Activated T-helper 2 cell treated with anti-CD3 and anti-CD28 coated beads, Interferon-gamma antibody, Interleukin-2, Interleukin-4, amounts not matched to agents 10 μg/mL and 5 μg/mL and 100 μg/mL, durations not matched to agents 14 hours and 24 hours and 36 hours (primary cell): ENCODE data around the gene VSTM2L. TPM values are rescaled to one million over a fixed set of nuclear protein-coding genes. Genes with fewer than 3 reads are reported as not detected.
"Not testable (repeated sequence)": the region's sequence is repeated elsewhere in the genome, so short reads cannot be mapped to it uniquely, and the experiment has no call there.

Experiments
- DNase-seq: peaks from one replicate; pipeline ENCODE4 v3.0.0; 2021; ENCODE audit warnings: low spot score
- H3K27ac Mint-ChIP-seq: one replicate; pipeline ENCODE4 v1.8.0; 2021; ENCODE audit warnings: mixed read lengths
- H3K27me3 Mint-ChIP-seq: one replicate; pipeline ENCODE4 v1.8.0; 2021; ENCODE audit warnings: low read depth, mixed read lengths
- H3K36me3 Mint-ChIP-seq: one replicate; pipeline ENCODE4 v1.8.0; 2021; ENCODE audit warnings: low read depth, mixed read lengths
- H3K4me1 Mint-ChIP-seq: one replicate; pipeline ENCODE4 v1.8.0; 2021; ENCODE audit warnings: low read depth, mixed read lengths
- H3K4me3 Mint-ChIP-seq: one replicate; pipeline ENCODE4 v1.8.0; 2021; ENCODE audit warnings: low read depth, mild to moderate bottlenecking, moderate library complexity, mixed read lengths
- H3K9me3 Mint-ChIP-seq: one replicate; pipeline ENCODE4 v1.8.0; 2021; ENCODE audit warnings: mixed read lengths
- intact Hi-C: fragments of 100-400 bp; cut with micrococcal nuclease; formaldehyde crosslinking; loops from one replicate; pipeline ENCODE4 v1.15.1; 2023
- total RNA-seq: library from RNA; stranded (reverse); gene quantifications from 2 replicates; pipeline ENCODE4 v1.2.3, GENCODE V29; 2022

Gene VSTM2L
- total RNA-seq = 0.23 TPM in 1 of 2 replicates, not detected in the other

GRCh38 chr20:37902504-37903313 is at the start of gene VSTM2L:
VSTM2L (plus strand) TSS chr20:37903127; CDS start chr20:37903351, 224 bp downstream.
- DNase-seq = no peak
- peaks cover 10% of the 10 kb centered on the region for H3K4me1 Mint-ChIP-seq
- no peaks in the 10 kb centered on the region for H3K36me3 Mint-ChIP-seq
- peaks cover 47% of the 10 kb centered on the region for H3K27me3 Mint-ChIP-seq
- intact Hi-C loops = loop anchor here (5.0 to 10.0 kb wide), 2 partner anchors 90 to 338 kb away; no protein-coding TSS in a partner anchor
- peak within 1 kb of the TSS; percentile 70 for H3K4me3 Mint-ChIP-seq
- no peak within 1 kb of the TSS for H3K27ac Mint-ChIP-seq
- H3K9me3 Mint-ChIP-seq = no peaks in the 10 kb centered on the region

DNA sequence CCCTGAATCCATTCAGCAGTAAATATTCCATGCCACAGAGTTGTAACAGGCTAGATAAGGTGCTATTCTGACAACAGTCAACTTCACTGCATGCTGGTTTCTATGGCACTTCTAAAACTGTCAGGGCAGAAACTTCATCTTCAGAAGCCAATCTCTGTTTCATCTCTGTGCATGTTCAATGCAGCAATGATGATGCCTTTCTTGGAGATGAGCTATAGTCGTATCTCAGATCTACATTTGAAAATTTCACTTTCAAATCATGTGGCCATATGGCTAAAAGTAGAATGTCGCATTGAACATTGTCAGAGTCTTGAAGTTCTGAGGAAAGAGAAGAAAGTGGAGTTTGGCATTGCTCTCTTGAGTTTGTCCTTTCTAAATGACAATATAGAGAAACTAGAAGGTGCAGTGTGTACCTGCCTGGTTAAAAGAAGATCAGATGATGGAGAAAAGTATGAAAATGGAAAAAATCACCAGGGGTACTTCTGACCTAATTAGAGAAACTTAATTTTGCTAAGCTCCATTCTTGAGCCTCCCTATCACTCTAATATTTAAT is 49.0 kb upstream of the VSTM2L start:
- H3K4me1 Mint-ChIP-seq = peaks cover 25% of the 10 kb centered on the region
- DNase-seq = no peak
- H3K36me3 Mint-ChIP-seq = peaks cover 41% of the 10 kb centered on the region
- intact Hi-C loops = loop anchor here (10.0 kb wide), 1 partner anchor 141 kb away; no protein-coding TSS in a partner anchor
- no peak overlapping the region for H3K4me3 Mint-ChIP-seq
- no peaks in the 10 kb centered on the region for H3K27me3 Mint-ChIP-seq
- H3K27ac Mint-ChIP-seq = peak overlapping the region; percentile 90
- H3K9me3 Mint-ChIP-seq = no peaks in the 10 kb centered on the region

DNA sequence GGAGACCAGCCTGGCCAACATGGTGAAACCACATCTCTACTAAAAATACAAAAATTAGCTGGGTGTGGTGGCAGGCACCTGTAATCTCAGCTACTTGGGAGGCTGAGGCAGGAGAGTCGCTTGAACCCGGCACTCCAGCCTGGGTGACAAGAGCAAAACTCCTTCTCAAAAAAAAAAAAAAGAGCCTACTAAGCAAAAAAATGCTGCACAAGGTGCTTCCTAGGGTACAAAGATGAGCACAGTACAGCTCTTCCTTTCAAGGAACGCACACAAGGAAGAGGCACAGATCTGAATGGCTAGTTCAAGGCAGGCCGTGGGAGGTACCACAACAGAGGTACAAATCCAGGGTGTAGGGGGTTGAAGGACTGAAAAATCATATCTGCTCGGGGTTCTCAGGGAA is 46.9 kb upstream of the VSTM2L start:
- H3K36me3 Mint-ChIP-seq = peaks cover 49% of the 10 kb centered on the region
- not testable (repeated sequence) for H3K9me3 Mint-ChIP-seq, H3K4me3 Mint-ChIP-seq, DNase-seq, H3K27me3 Mint-ChIP-seq
- peaks cover 25% of the 10 kb centered on the region for H3K4me1 Mint-ChIP-seq
- intact Hi-C loops = loop anchor here (10.0 kb wide), 1 partner anchor 139 kb away; no protein-coding TSS in a partner anchor
- peak overlapping the region; percentile 77 for H3K27ac Mint-ChIP-seq

- intact Hi-C loops = loop anchor here (10.0 kb wide), 1 partner anchor 138 kb away; no protein-coding TSS in a partner anchor
- peaks cover 25% of the 10 kb centered on the region for H3K4me1 Mint-ChIP-seq
- peaks cover 47% of the 10 kb centered on the region for H3K36me3 Mint-ChIP-seq
- DNase-seq = no peak
- H3K27me3 Mint-ChIP-seq = no peaks in the 10 kb centered on the region
- H3K4me3 Mint-ChIP-seq = no peak overlapping the region
- no peaks in the 10 kb centered on the region for H3K9me3 Mint-ChIP-seq
- peak overlapping the region; percentile 77 for H3K27ac Mint-ChIP-seq
Measured at GRCh38 chr20:37856932-37857660, 45.8 kb upstream of the VSTM2L start.

- Mint-ChIP-seq H3K27me3 (no peaks in the 10 kb centered on the region), H3K4me1 (peaks cover 15% of the 10 kb centered on the region), H3K9me3 (no peaks in the 10 kb centered on the region), H3K27ac (no peak overlapping the region), H3K4me3 (no peak overlapping the region), H3K36me3 (peaks cover 40% of the 10 kb centered on the region)
- no peak for DNase-seq
- intact Hi-C loops = loop anchor here (10.0 kb wide), 1 partner anchor 135 kb away; no protein-coding TSS in a partner anchor
Measured at GRCh38 chr20:37859406-37860171, 43.3 kb upstream of the VSTM2L start.

- H3K27ac Mint-ChIP-seq = no peak overlapping the region
- intact Hi-C loops = no loop called here
- H3K9me3 Mint-ChIP-seq = no peaks in the 10 kb centered on the region
- H3K4me3 Mint-ChIP-seq = no peak overlapping the region
- no peak for DNase-seq
- no peaks in the 10 kb centered on the region for H3K4me1 Mint-ChIP-seq
- H3K36me3 Mint-ChIP-seq = peaks cover 19% of the 10 kb centered on the region
- H3K27me3 Mint-ChIP-seq = no peaks in the 10 kb centered on the region
Measured at GRCh38 chr20:37863289-37863688, 39.6 kb upstream of the VSTM2L start.

- Mint-ChIP-seq H3K4me3 (no peak overlapping the region), H3K27ac (no peak overlapping the region), H3K4me1 (no peaks in the 10 kb centered on the region), H3K36me3 (peaks cover 14% of the 10 kb centered on the region), H3K27me3 (no peaks in the 10 kb centered on the region), H3K9me3 (no peaks in the 10 kb centered on the region)
- intact Hi-C loops = no loop called here
- no peak for DNase-seq
Measured at GRCh38 chr20:37864298-37864697, 38.6 kb upstream of the VSTM2L start.

- H3K27me3 Mint-ChIP-seq = no peaks in the 10 kb centered on the region
- no peak overlapping the region for H3K27ac Mint-ChIP-seq
- DNase-seq = no peak
- no peak overlapping the region for H3K4me3 Mint-ChIP-seq
- H3K36me3 Mint-ChIP-seq = peaks cover 10% of the 10 kb centered on the region
- no peaks in the 10 kb centered on the region for H3K9me3 Mint-ChIP-seq
- intact Hi-C loops = no loop called here
- H3K4me1 Mint-ChIP-seq = no peaks in the 10 kb centered on the region
Measured at GRCh38 chr20:37866051-37866450, 36.9 kb upstream of the VSTM2L start.

GRCh38 chr20:37867289-37868195 is 35.4 kb upstream of the VSTM2L start:
- H3K9me3 Mint-ChIP-seq = no peaks in the 10 kb centered on the region
- no peak for DNase-seq
- intact Hi-C loops = no loop called here
- no peak overlapping the region for H3K27ac Mint-ChIP-seq
- H3K36me3 Mint-ChIP-seq = peaks cover 10% of the 10 kb centered on the region
- no peaks in the 10 kb centered on the region for H3K4me1 Mint-ChIP-seq
- H3K4me3 Mint-ChIP-seq = no peak overlapping the region
- H3K27me3 Mint-ChIP-seq = no peaks in the 10 kb centered on the region

DNA sequence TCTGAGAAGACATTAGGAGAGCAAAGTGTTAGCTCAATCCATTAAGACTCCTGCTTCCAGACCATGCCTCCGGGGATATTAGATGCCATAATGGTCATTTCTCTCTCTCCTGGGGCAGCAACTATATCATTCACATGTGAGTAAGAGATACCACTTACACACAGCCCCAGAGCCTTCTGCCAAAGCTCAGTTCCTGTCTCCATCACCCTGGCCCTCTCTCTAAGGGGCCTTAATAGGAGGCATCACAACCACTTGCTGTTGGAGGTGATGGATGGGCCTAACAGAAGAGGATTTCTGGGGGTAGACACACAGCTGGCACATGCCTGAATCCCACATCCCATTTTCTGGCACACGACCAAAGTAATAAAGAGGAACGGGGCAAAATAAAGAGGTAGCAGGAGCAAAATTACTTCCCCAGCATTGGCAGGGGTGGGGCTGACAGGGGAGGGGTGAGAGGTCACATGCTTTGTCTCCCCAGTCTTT is 34.0 kb upstream of the VSTM2L start:
- H3K36me3 Mint-ChIP-seq = peaks cover 7% of the 10 kb centered on the region
- no peaks in the 10 kb centered on the region for H3K9me3 Mint-ChIP-seq
- no peak for DNase-seq
- no peak overlapping the region for H3K4me3 Mint-ChIP-seq
- no peaks in the 10 kb centered on the region for H3K27me3 Mint-ChIP-seq
- intact Hi-C loops = no loop called here
- H3K4me1 Mint-ChIP-seq = no peaks in the 10 kb centered on the region
- H3K27ac Mint-ChIP-seq = no peak overlapping the region

GRCh38 chr20:37869334-37869861 is 33.5 kb upstream of the VSTM2L start:
- no peaks in the 10 kb centered on the region for H3K9me3 Mint-ChIP-seq
- no peaks in the 10 kb centered on the region for H3K4me1 Mint-ChIP-seq
- intact Hi-C loops = no loop called here
- H3K27me3 Mint-ChIP-seq = no peaks in the 10 kb centered on the region
- peaks cover 7% of the 10 kb centered on the region for H3K36me3 Mint-ChIP-seq
- no peak overlapping the region for H3K4me3 Mint-ChIP-seq
- H3K27ac Mint-ChIP-seq = no peak overlapping the region
- no peak for DNase-seq
